Measurements from ENCODE around the gene WDR73.

GRCh38 chr15:84625123-84625522 lies 29.0 kb downstream of the WDR73 start:
- TF ChIP-seq YY1 (IDR thresholded peaks at IDR 0.05; ENCODE audit: low read depth, low read length) (no peak), EZH2 (IDR thresholded peaks at IDR 0.05; ENCODE audit: low read depth, low read length, severe bottlenecking) (no peak), USF2 (IDR thresholded peaks at IDR 0.05; ENCODE audit: low read length) (no peak), CTCF (IDR thresholded peaks at IDR 0.05; ENCODE audit: control extremely low read depth in 1 of 3, insufficient read depth in 1 of 3, low read depth in 1 of 3, low read length in 3 of 3) (no peak), CHD2 (IDR thresholded peaks at IDR 0.05; ENCODE audit: low read length) (no peak), CEBPB (IDR thresholded peaks at IDR 0.05; ENCODE audit: low read depth, low read length) (no peak), MAX (IDR thresholded peaks at IDR 0.05) (no peak), JUND (IDR thresholded peaks at IDR 0.05; ENCODE audit: low read length) (no peak)
